GM23338 (cell line): ENCODE data around the gene STPG1. TPM values are rescaled to one million over a fixed set of nuclear protein-coding genes. Genes with fewer than 3 reads are reported as not detected.

Experiments used
- JUNB ChIP-seq: IDR thresholded peaks from one replicate; pipeline ENCODE4 v1.6.1; 2016; ENCODE audit warnings: antibody characterized with exemption; ENCODE audit not compliant: unreplicated experiment
- REST ChIP-seq: IDR thresholded peaks from one replicate; pipeline ENCODE4 v1.6.1; 2018; ENCODE audit warnings: antibody characterized with exemption; ENCODE audit not compliant: unreplicated experiment
- STAT1 ChIP-seq: IDR thresholded peaks from one replicate; pipeline ENCODE4 v1.6.1; 2016; ENCODE audit warnings: antibody characterized with exemption; ENCODE audit not compliant: unreplicated experiment
- ZNF462 ChIP-seq: fragments of 250-450 bp; sonication (Bioruptor Pico); IDR thresholded peaks from 2 replicates; pipeline ENCODE4 v1.5.0; 2020; ENCODE audit warnings: mild to moderate bottlenecking, moderate library complexity
- polyA plus RNA-seq: library from polyadenylated mRNA; unstranded; fragments of >200 nt; fragmentation: Nextera tagmentation; extraction: Ambion mirVana; gene quantifications from 2 replicates; pipeline ENCODE4 v1.2.1, GENCODE V29; 2016
- total RNA-seq: library from RNA; depleted of rRNA; stranded (reverse); fragments of >200 nt; shearing (Covaris generic); gene quantifications from 2 replicates; pipeline ENCODE4 v1.2.3, GENCODE V29; 2014
- TF ChIP-seq, protein P1 (sequence below), 2 experiments: fragments of 200-600 bp in 1 of 2; sonication (generic) in 1 of 2; conservative IDR thresholded peaks; 2 replicates each; pipeline versions ENCODE4 v1.5.1 to v1.6.1; 2016 to 2017; ENCODE audit warnings: antibody characterized with exemption in 2 of 2, low read depth in 2 of 2, mild to moderate bottlenecking in 2 of 2, moderate library complexity in 1 of 2

STPG1 gene
- total and polyA plus RNA-seq, 2 experiments from 2014 or later = 8.2 to 11.4 TPM

DNA sequence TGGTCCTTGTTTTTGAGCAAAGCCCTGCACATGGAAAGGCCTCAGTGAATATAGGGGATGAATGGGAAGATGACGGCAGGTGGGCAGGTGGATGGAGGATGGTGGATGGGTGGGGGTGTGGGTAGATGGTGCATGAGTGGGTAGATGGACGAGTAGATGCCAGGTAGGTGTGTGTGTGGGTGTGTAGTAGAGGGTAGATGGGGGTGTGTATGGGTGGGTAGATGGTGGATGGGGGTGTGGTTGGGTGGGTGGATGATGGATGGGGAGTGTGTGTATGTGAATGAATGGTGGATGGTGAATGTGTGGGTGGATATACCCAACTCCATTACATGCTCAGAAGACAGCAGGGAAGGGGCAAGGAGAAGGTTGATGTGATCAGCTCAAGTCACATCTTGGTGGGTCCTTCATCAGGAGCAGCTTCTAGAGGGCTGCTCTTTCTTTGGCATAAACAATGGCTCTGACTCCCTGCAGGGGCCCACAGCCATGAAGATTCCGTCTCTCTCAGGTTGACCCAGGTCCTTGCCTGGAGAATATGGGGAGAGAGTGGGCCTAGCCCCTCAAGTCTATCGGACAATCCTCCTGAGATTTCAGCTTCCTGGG is 60.2 kb downstream of the STPG1 start (continued):
- no peak for TF ChIP-seq ZNF462
- no peak for TF ChIP-seq STAT1
- TF ChIP-seq JUNB = no peak
- TF ChIP-seq REST = no peak
- TF ChIP-seq, protein P1, sequence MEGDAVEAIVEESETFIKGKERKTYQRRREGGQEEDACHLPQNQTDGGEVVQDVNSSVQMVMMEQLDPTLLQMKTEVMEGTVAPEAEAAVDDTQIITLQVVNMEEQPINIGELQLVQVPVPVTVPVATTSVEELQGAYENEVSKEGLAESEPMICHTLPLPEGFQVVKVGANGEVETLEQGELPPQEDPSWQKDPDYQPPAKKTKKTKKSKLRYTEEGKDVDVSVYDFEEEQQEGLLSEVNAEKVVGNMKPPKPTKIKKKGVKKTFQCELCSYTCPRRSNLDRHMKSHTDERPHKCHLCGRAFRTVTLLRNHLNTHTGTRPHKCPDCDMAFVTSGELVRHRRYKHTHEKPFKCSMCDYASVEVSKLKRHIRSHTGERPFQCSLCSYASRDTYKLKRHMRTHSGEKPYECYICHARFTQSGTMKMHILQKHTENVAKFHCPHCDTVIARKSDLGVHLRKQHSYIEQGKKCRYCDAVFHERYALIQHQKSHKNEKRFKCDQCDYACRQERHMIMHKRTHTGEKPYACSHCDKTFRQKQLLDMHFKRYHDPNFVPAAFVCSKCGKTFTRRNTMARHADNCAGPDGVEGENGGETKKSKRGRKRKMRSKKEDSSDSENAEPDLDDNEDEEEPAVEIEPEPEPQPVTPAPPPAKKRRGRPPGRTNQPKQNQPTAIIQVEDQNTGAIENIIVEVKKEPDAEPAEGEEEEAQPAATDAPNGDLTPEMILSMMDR (conservative IDR thresholded peaks at IDR 0.05; ENCODE audit: low read depth in 2 of 2) = no peak
